Left forelimb (tissue), 1 donor: ENCODE results near the gene ERP29.
"Not testable (repeated sequence)": the region's sequence is repeated elsewhere in the genome, so short reads cannot be mapped to it uniquely, and the experiment has no call there.

Experiments
- DNase-seq: peaks from one replicate; pipeline ENCODE4 v3.0.0-alpha.2; 2018; ENCODE audit warnings: low spot score

ERP29 gene

GRCh38 chr12:112036614-112037013 lies 23.4 kb downstream of the ERP29 start:
- DNase-seq: not testable (repeated sequence)

GRCh38 chr12:112046003-112046402 lies 32.8 kb downstream of the ERP29 start:
- no peak for DNase-seq

- no peak for DNase-seq
Measured at GRCh38 chr12:112049351-112049750, 36.1 kb downstream of the ERP29 start.

DNA sequence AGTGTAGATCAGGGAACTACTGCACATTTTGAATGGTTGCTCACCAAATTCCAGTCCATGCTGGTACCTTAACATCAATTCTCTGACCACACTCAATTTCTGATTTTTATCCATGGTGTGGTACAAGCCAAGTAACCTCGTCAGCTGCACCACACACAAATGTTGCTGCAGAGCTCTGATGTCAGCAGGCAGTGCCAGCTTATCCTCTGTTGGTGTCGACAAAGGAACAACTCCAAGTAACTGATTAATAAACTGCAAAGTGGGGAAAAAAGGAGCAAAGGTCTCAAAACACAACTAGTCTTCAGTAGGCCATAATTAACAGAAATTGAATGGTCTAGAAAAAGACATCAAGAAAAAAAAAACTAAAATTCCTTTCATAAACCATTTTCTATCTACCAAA lies 47.9 kb downstream of the ERP29 start:
- no peak for DNase-seq

DNA sequence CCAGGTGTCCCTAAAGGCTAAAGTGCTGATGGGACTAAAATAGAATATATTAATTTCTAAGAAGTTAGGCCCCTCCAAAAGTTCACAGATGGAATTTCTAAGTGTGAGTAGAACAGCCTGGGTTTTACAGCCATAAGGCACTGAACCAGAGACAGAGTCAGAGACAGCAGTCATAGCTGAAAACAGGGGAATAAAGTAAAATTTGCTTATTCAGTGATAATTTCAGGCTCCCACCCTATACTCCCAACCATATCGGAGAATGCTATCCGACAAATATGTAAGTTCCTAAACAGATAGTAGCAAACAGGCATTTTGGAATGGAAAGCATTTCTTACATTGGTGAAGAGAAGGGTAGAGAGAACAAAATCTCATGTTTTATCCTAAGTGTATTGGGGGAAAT lies 50.0 kb downstream of the ERP29 start:
- DNase-seq: no peak

- no peak for DNase-seq
Measured at GRCh38 chr12:112066566-112066965, 53.3 kb downstream of the ERP29 start.
